ENCODE data around the gene PLET1. TPM values are rescaled to one million over a fixed set of nuclear protein-coding genes. Genes with fewer than 3 reads are reported as not detected.
A peak's percentile ranks its signal among the peaks of the same experiment; 100 is the strongest.

The PLET1 gene
- total RNA-seq, 4 donors from 2014 or later = not detected

- Histone ChIP-seq H3K36me3 (peaks cover 0 to 9% (median 0%) of the 10 kb centered on the region in 3 donors), H3K4me1 (peaks cover 0 to 14% (median 2%) of the 10 kb centered on the region in 4 donors), H3K4me3 (no peak overlapping the region), H3K27me3 (no peaks in the 10 kb centered on the region), H3K27ac (no peak overlapping the region), H3K9me3 (no peaks in the 10 kb centered on the region)
- 61 to 66% methylated on average over 4 to 6 of the region's 6 CpGs for WGBS, 2 donors
- TF ChIP-seq CTCF (IDR thresholded peaks at IDR 0.05) (no peak), EP300 (IDR thresholded peaks at IDR 0.05) (no peak), POLR2A (IDR thresholded peaks at IDR 0.05) (no peak)
- no peak for DNase-seq (ENCODE audit: low spot score in 2 of 2)
Observed at GRCh38 chr11:112285841-112286311, 25.2 kb upstream of the PLET1 start.

- 65 to 72% methylated on average over 4 of the region's 4 CpGs for WGBS, 2 donors
Observed at GRCh38 chr11:112281726-112282125, 21.1 kb upstream of the PLET1 start.

GRCh38 chr11:112280268-112281126 lies 19.8 kb upstream of the PLET1 start:
- H3K4me1 ChIP-seq = peaks cover 0 to 9% (median 0%) of the 10 kb centered on the region in 4 donors
- H3K9me3 ChIP-seq = no peaks in the 10 kb centered on the region
- H3K36me3 ChIP-seq = peaks cover 0 to 9% (median 0%) of the 10 kb centered on the region in 3 donors
- peak overlapping the region in 2 of 4 donors; percentile 57 to 71 for H3K27ac ChIP-seq
- TF ChIP-seq POLR2A (IDR thresholded peaks at IDR 0.05) (no peak), EP300 (IDR thresholded peaks at IDR 0.05) (no peak), CTCF (IDR thresholded peaks at IDR 0.05) (peak; percentile 55 to 75 (median 69))
- 0% methylated on average over 18 of the region's 18 CpGs for WGBS, 2 donors
- peak; percentile 22 to 80 for DNase-seq (ENCODE audit: low spot score in 2 of 2)
- no peaks in the 10 kb centered on the region for H3K27me3 ChIP-seq
- H3K4me3 ChIP-seq = peak overlapping the region; percentile 27 to 55 (median 49)

More at GRCh38 chr11:112281726-112282125, 21.1 kb upstream of the PLET1 start:
- Histone ChIP-seq H3K4me1 (peaks cover 0 to 9% (median 0%) of the 10 kb centered on the region in 4 donors), H3K4me3 (no peak overlapping the region), H3K36me3 (peaks cover 0 to 9% (median 0%) of the 10 kb centered on the region in 3 donors), H3K27me3 (no peaks in the 10 kb centered on the region), H3K27ac (no peak overlapping the region), H3K9me3 (no peaks in the 10 kb centered on the region)
- DNase-seq (ENCODE audit: low spot score in 2 of 2) = no peak
- TF ChIP-seq EP300 (IDR thresholded peaks at IDR 0.05) (no peak), CTCF (IDR thresholded peaks at IDR 0.05) (no peak), POLR2A (IDR thresholded peaks at IDR 0.05) (no peak)

- Histone ChIP-seq H3K27ac (peak overlapping the region in 2 of 4 donors; percentile 57 to 71), H3K4me1 (peaks cover 0 to 9% (median 0%) of the 10 kb centered on the region in 4 donors), H3K27me3 (no peaks in the 10 kb centered on the region), H3K4me3 (peak overlapping the region; percentile 27 to 55 (median 49)), H3K9me3 (no peaks in the 10 kb centered on the region), H3K36me3 (peaks cover 0 to 8% (median 0%) of the 10 kb centered on the region in 3 donors)
- DNase-seq (ENCODE audit: low spot score in 2 of 2) = peak; percentile 59 to 74
- no peak for TF ChIP-seq POLR2A (IDR thresholded peaks at IDR 0.05)
- TF ChIP-seq CTCF (IDR thresholded peaks at IDR 0.05) = peak; percentile 43 to 94 (median 91)
- WGBS, 2 donors = 3 to 5% methylated on average over 12 to 15 of the region's 15 CpGs
Observed at GRCh38 chr11:112279901-112280267, 19.2 kb upstream of the PLET1 start.

- peaks cover 0 to 7% (median 0%) of the 10 kb centered on the region in 3 donors for H3K36me3 ChIP-seq
- no peaks in the 10 kb centered on the region for H3K9me3 ChIP-seq
- no peak overlapping the region for H3K27ac ChIP-seq
- no peak overlapping the region for H3K4me3 ChIP-seq
- H3K4me1 ChIP-seq = peaks cover 0 to 9% (median 0%) of the 10 kb centered on the region in 4 donors
- DNase-seq (ENCODE audit: low spot score in 2 of 2) = no peak
- TF ChIP-seq CTCF (IDR thresholded peaks at IDR 0.05) (no peak), EP300 (IDR thresholded peaks at IDR 0.05) (no peak), POLR2A (IDR thresholded peaks at IDR 0.05) (no peak)
- H3K27me3 ChIP-seq = no peaks in the 10 kb centered on the region
- 69 to 79% methylated on average over 3 of the region's 3 CpGs for WGBS, 2 donors
Observed at GRCh38 chr11:112278803-112279202, 18.1 kb upstream of the PLET1 start.

All from tibial nerve (tissue), 4 donors.